ENCODE results near the gene ADGRB3.
A peak's percentile ranks its signal among the peaks of the same experiment; 100 is the strongest.

ADGRB3 gene

GRCh38 chr6:69146385-69146784 is 511.3 kb downstream of the ADGRB3 start:
- no peak for DNase-seq

- DNase-seq, result no peak
These were observed 520.4 kb downstream of the ADGRB3 start for GRCh38 chr6:69155467-69155866.

DNA sequence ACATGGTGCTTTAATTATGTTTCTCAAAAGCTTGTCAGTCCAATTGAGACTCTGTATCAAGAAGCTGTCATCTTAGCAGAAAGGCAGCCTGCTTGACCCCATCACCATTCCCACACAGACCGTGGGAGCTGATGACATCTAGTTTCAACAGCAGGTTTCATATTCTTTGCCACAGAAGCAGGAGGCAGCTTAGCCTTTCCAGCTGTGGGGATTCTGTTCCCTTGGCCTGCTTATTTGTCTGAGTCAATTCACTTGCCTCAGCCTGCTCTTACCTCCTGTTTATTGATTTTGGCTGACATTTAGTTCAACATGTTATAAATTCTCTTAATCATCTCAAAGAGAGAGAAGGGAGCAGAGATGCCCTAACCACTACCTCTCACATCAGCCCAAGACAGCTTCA is 527.7 kb downstream of the ADGRB3 start:
- no peak for DNase-seq

GRCh38 chr6:69164564-69165229 is 529.6 kb downstream of the ADGRB3 start:
- no peak for DNase-seq

GRCh38 chr6:69179681-69180080 is 544.6 kb downstream of the ADGRB3 start:
- no peak for DNase-seq

GRCh38 chr6:69180361-69181067 is 545.4 kb downstream of the ADGRB3 start:
- DNase-seq, result no peak

GRCh38 chr6:69181964-69182363 is 546.9 kb downstream of the ADGRB3 start:
- no peak for DNase-seq

DNA sequence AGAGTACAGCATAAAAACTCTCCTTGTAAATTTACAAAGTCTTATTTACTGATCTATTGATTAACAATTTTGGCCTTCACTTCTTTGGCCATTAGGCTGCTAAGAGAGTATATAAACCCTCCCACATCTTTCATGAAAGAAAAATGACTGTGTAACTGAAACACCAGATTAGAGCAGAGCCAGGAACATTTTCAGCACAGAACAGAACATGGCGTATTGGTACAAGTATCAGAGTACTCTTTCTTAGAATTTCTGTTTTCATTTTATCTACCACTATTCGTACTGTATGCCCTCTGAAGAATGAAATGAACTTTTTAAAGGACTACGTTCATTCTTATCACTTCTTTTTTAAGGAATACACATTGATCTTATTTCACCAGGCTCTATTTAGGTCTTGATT is 550.2 kb downstream of the ADGRB3 start:
- no peak for DNase-seq

DNA sequence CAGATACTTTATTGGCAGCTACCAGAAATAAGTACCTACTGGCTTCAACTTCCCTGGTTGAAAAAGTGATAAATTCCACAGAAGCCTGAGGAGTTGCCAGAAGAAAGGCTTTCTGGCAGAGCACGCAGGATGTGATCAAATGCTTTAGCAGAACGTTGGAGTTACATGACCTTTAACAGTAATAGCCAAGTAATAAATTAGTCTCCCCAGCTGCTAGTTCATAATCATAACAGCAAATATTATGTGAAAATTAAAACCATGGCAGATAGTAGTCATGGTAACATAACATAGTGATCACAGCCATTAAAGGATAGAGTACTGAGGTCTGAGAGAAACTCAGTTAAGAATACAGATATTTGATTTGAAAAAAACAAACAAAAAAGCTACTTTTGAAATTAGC is 567.7 kb downstream of the ADGRB3 start:
- DNase-seq, result no peak

GRCh38 chr6:69216127-69216526 is 581.0 kb downstream of the ADGRB3 start:
- DNase-seq, result no peak

GRCh38 chr6:69217343-69217742 is 582.3 kb downstream of the ADGRB3 start:
- DNase-seq, result no peak

DNA sequence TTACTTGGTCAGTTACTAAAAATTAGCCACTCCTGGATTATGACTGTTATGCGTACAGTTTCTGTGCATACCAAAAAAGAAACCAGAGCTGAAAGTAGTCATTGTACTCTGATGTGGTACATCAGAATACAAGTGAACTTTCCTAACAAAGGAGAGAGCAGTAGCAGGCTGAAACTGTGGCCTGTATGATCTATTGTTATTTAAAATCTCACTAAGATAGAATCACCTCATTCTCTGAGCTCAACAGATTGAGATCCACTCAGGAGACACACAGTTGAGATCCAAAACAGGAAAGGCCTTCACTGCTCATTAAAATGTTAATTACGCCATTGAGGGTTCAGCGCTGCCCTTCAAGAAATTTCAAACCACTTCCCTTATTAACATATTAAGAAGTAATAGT is 585.3 kb downstream of the ADGRB3 start:
- DNase-seq, result no peak

DNA sequence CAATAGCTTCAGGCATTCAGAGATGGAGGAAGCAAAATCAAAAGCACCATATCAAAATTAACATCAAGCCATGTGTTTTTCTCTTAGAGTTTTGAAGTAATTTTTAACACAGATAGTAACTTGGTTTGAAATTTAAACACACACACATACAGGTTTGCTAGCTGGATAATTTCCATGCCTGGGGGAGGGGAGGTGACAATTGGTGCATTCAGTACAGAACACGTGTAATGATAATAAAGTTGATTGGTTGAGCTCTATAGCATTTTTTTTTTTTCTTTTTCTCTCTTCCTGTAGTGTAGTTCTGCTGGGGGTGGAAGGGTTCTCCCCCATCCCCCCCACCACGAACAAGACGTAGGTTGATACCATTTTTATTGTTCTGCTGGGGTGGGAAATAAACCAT is 596.9 kb downstream of the ADGRB3 start:
- no peak for DNase-seq

GRCh38 chr6:69232496-69232895 is 597.4 kb downstream of the ADGRB3 start:
- DNase-seq, result no peak

DNA sequence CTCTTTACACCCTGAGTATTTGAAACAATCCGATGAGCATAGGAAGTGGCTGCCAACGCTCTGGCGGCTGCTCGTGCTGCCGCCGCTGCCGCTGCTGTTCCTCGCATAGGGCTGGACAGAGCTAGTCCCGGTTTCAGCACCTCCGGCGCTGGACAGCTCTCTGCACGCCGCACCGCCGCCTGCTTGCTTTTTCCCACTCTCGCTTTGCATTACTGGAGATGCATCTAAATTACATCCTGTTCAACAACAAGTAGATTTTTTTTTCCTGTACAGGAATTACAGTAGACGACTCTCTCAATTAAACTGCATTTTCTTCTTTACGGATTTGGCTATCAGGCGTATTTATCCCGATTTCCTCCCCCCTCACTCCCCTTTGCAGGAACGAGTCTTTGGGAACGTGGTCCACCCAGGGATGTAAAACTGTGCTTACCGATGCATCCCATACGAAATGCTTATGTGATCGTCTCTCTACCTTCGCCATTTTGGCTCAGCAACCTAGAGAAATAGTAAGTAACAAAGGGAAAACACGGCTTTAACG is 597.9 kb downstream of the ADGRB3 start:
- peak; percentile 61 for DNase-seq

GRCh38 chr6:69238067-69238466 is 603.0 kb downstream of the ADGRB3 start:
- DNase-seq, result no peak

- no peak for DNase-seq
These were observed 611.9 kb downstream of the ADGRB3 start for GRCh38 chr6:69246983-69247382.

DNA sequence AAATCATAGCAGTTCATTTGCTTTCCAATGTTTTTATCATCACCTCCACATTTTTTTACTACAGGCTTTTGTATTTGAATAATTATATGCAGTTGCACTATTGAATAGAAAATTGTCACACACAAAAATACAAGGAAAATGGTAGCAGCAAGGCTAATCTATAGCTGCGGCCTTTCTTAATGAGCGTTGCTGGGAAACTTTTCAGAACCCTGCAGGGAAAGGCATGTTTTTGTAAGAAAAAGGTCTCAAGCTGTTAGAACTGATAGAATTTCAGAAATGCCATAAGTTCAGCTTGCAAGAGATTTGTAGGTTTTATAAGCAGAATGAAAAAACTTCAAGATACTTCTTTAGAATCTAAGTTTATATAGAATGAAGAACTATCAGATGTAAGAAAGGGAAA is 625.9 kb downstream of the ADGRB3 start:
- DNase-seq, result no peak

GRCh38 chr6:69263297-69263696 is 628.2 kb downstream of the ADGRB3 start:
- no peak for DNase-seq

DNA sequence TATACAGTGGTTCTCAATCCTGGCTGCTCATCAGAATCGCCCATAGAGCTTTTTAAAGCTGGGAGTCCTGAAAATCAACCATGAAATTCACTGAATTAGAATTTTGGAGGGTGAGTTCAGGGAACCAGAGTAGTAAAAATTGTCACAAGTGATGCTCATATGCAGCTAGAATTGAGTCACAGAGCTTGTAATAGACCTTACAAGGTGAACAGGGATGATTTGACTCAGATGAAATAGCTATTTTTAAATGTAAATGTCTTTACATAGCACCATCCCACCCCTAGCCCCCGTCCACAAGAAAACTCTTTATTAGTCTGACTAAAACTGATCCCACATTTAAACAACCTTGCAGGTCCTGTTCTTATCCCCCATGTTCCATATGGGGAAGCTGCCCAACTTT is 630.0 kb downstream of the ADGRB3 start:
- DNase-seq, result no peak

DNA sequence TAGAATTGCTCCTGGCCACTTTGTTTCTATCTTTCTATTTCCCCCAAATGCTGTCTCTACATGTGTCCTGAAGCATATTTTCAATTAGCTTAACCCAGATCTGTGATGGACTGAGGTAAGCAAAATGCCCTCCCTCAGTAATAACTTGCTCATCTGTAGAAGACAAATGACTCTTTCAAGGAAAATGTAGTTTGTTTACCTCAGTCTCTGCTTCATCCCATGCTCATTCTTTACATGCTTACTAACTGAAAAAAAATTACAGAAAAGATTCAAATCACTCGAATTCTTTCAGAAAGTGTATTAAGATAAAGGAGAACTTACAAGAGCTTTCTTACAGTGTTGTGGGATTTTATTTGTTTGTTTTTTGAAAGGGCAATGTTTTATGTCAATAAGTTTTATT is 630.6 kb downstream of the ADGRB3 start:
- DNase-seq, result no peak

- DNase-seq, result no peak
These were observed 641.1 kb downstream of the ADGRB3 start for GRCh38 chr6:69276204-69276603.

DNA sequence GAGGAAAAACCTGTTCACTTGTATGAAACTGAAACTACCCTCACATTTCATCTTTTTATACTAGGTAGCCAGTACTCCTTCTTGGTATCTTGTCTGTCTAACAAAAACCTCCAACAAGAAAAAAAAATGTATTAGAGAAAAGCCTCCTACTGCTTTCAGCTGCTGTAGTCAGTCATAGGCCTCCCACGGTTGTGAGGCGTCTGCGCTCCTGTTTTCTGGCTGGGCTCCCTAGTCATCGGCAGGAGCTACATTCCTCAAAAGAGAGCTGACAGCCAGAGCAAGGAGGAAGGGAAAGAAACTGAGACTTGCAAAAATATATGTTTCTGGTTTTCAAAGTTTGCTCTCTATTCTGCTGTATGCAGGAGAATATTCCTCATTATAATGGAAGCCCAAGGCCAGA is 644.7 kb downstream of the ADGRB3 start:
- no peak for DNase-seq

DNA sequence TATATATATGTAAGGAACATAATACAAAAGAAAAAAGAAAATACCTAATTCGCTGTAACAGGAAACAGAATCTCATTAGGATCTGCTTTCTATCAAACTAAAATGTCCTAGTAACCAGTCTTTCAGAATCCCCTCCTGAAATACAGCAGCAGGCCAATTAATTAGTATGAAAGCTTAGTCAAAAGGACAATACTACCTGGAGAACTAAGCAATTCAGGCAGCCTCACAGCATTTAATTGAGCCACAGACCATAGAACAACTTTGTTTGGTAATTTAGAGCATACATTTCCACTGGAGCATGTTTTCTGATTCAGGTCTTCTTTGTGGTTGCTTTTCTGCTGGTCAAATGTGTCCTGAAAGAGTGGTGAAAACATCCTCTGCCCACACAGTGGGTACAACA is 645.8 kb downstream of the ADGRB3 start:
- no peak for DNase-seq

Data from KG1 (cell line).